HepG2 (cell line): Measurements from ENCODE around the gene MRPS10. TPM values are rescaled to one million over a fixed set of nuclear protein-coding genes. Genes with fewer than 3 reads are reported as not detected.

Experiments used
- ATAC-seq: fragments of 200-7000 bp; cut with Tn5 transposase; 3 replicates; pipeline ENCODE4 v1.9.1; 2020; ENCODE audit warnings: mild to moderate bottlenecking, moderate library complexity
- BruUV-seq: library from RNA; stranded (reverse); fragments of 400-500 nt; replicated peaks from 2 replicates; lab custom pipeline; 2021; lab: Mats Ljungman, UMichigan
- CTCF ChIA-PET: fragments of 300-600 bp; formaldehyde crosslinking; extraction: SDS; loops from one replicate; lab custom pipeline; 2021; ENCODE audit warnings: low total read pairs, inconsistent platforms, low intra/inter-chr PET ratio; lab: Yijun Ruan, JAX
- POLR2A ChIA-PET: fragments of 350-600 bp; sonication (Branson Sonifier 250); formaldehyde crosslinking; loops from one replicate; lab custom pipeline; 2020; ENCODE audit warnings: antibody characterized with exemption, inconsistent platforms; lab: Yijun Ruan, JAX
- DNase-seq: peaks from one replicate; pipeline ENCODE4 v3.0.0-alpha.2; 2015; ENCODE audit warnings: low spot score
- FAIRE-seq: peaks from 3 replicates; lab custom pipeline; 2011; peaks lifted over from hg19 to GRCh38; lab: Jason Lieb, UNC
- H2AFZ ChIP-seq: one replicate; pipeline ENCODE4 v1.6.1; 2011; ENCODE audit warnings: low read length, inconsistent platforms
- H3K27ac ChIP-seq: fragments of 300-600 bp; 3 replicates; pipeline ENCODE4 v1.8.0; 2011; ENCODE audit warnings: mixed run types, mild to moderate bottlenecking, mixed read lengths, low read length, inconsistent platforms; ENCODE audit not compliant: insufficient read depth; ENCODE audit errors: extremely low read length
- H3K27me3 ChIP-seq, 2 experiments: fragments of 200-600 bp in 1 of 2; 2 replicates in 1 of 2; 3 replicates in 1 of 2; pipeline versions ENCODE4 v1.6.0 to v1.8.0; 2011; ENCODE audit warnings: low read length in 2 of 2, mild to moderate bottlenecking in 2 of 2, moderate library complexity in 2 of 2, inconsistent platforms in 1 of 2; ENCODE audit not compliant: insufficient read depth in 2 of 2, control insufficient read depth in 1 of 2
- H3K36me3 ChIP-seq, 2 experiments: fragments of 200-600 bp in 1 of 2; replicated peaks in 1 of 2; 2 replicates in 1 of 2; 3 replicates in 1 of 2; pipeline versions ENCODE4 v1.5.1 to v1.8.0; 2011; ENCODE audit warnings: low read length in 2 of 2, inconsistent platforms in 1 of 2; ENCODE audit not compliant: insufficient read depth in 2 of 2, control insufficient read depth in 1 of 2
- H3K4me1 ChIP-seq: 2 replicates; pipeline ENCODE4 v1.5.1; 2012; ENCODE audit warnings: low read length, inconsistent platforms; ENCODE audit not compliant: insufficient read depth
- H3K4me2 ChIP-seq: 2 replicates; pipeline ENCODE4 v1.6.0; 2011; ENCODE audit warnings: low read depth, low read length, inconsistent platforms
- H3K4me3 ChIP-seq, 3 experiments: fragments of 200-600 bp in 1 of 3; sonication (generic), shearing (Covaris generic) in 1 of 3; replicated peaks in 1 of 3; 2 replicates each; pipeline ENCODE4 v1.5.1; 2011 to 2016; ENCODE audit warnings: low read length in 3 of 3, inconsistent platforms in 2 of 3, low read depth in 2 of 3, mild to moderate bottlenecking in 2 of 3, control low read depth in 1 of 3, mixed read lengths in 1 of 3; ENCODE audit not compliant: insufficient read depth in 1 of 3
- H3K79me2 ChIP-seq: one replicate; pipeline ENCODE4 v1.6.1; 2011; ENCODE audit warnings: low read length, inconsistent platforms; ENCODE audit not compliant: insufficient read depth
- H3K9ac ChIP-seq: 2 replicates; pipeline ENCODE4 v1.6.0; 2011; ENCODE audit warnings: mild to moderate bottlenecking, low read depth, low read length, inconsistent platforms; ENCODE audit not compliant: insufficient read depth
- H3K9me3 ChIP-seq: 2 replicates; pipeline ENCODE4 v1.5.1; 2012; ENCODE audit warnings: mild to moderate bottlenecking, low read length
- H4K20me1 ChIP-seq: 2 replicates; pipeline ENCODE4 v1.6.0; 2011; ENCODE audit warnings: inconsistent platforms, mild to moderate bottlenecking, low read length, moderate library complexity; ENCODE audit not compliant: insufficient read depth
- BCLAF1 ChIP-seq: fragments of 450-650 bp; IDR thresholded peaks from 2 replicates; pipeline ENCODE4 v1.6.1; 2017; ENCODE audit warnings: mild to moderate bottlenecking
- HDAC1 ChIP-seq: sonication (generic); formaldehyde crosslinking; IDR thresholded peaks from 2 replicates; pipeline ENCODE4 v1.5.1; 2020; ENCODE audit warnings: mild to moderate bottlenecking, missing genetic modification reagents
- WGBS: methylation state at CpG from one replicate; pipeline ENCODE4 v1.1.6; 2017; ENCODE audit warnings: low lambda C conversion rate; 5-methylcytosine and 5-hydroxymethylcytosine counted together
- in situ Hi-C: cut with HindIII; loops from 2 replicates; pipeline ENCODE4 v1.10.0; 2017; ENCODE audit warnings: low pct_unique_long_range_greater_than_20kb; ENCODE audit not compliant: extremely low pct_ligation_motif_present
- intact Hi-C: fragments of 100-400 bp; cut with micrococcal nuclease; formaldehyde crosslinking; loops from one replicate; pipeline ENCODE4 v1.10.0; 2022; ENCODE audit not compliant: unreplicated experiment
- polyA plus RNA-seq, 8 experiments: library from polyadenylated mRNA; depleted of rRNA in 3 of 8; stranded (reverse) in 7 of 8; unstranded in 1 of 8; fragments of >200 nt; fragmentation: Illumina TruSeq in 4 of 8; extraction: Trizol in 4 of 8; gene quantifications; 2 replicates each; pipeline versions ENCODE4 v1.2.1 to v1.2.3, GENCODE V29; 2011 to 2016; ENCODE audit warnings: low read depth in 4 of 8, missing spikeins in 1 of 8, mixed read lengths in 1 of 8; ENCODE audit not compliant: insufficient read depth in 1 of 8
- total RNA-seq, 5 experiments: library from RNA; depleted of rRNA; stranded (reverse); fragments of >200 nt; fragmentation: Illumina TruSeq; extraction: Trizol; gene quantifications; 2 replicates each; pipeline ENCODE4 v1.2.3, GENCODE V29; 2016; ENCODE audit warnings: low read depth in 1 of 5

MRPS10 gene
- total and polyA plus RNA-seq, 2 of the 13 experiments (the other 11 are each of a cell fraction or from before 2014, with no cell fraction given), result 31.7 to 54.6 TPM

GRCh38 chr6:42225419-42225818 lies 7.8 kb upstream of the MRPS10 start:
- no peak overlapping the region for H3K9ac ChIP-seq
- FAIRE-seq, result no peak
- peaks cover 68% of the 10 kb centered on the region for H3K4me1 ChIP-seq

GRCh38 chr6:42225029-42225339 lies 7.3 kb upstream of the MRPS10 start:
- DNase-seq (no peak), ATAC-seq (no peak), FAIRE-seq (no peak)
- intact Hi-C loops (no loop called here), in situ Hi-C loops (loop anchor here (5.0 kb wide), 1 partner anchor 58 kb away; no protein-coding TSS in a partner anchor)
- TF ChIP-seq BCLAF1, result no peak
- Histone ChIP-seq H3K4me1 (peaks cover 70% of the 10 kb centered on the region), H4K20me1 (no peaks in the 10 kb centered on the region), H3K27ac (no peak overlapping the region), H3K4me3 (no peak overlapping the region), H3K9me3 (no peaks in the 10 kb centered on the region), H3K27me3 (no peaks in the 10 kb centered on the region), H2AFZ (no peak overlapping the region), H3K36me3 (no peaks in the 10 kb centered on the region), H3K9ac (no peak overlapping the region), H3K4me2 (no peak overlapping the region), H3K79me2 (no peaks in the 10 kb centered on the region)
- no TSS peak for BruUV-seq
- CTCF ChIA-PET, result no interaction called here
- POLR2A ChIA-PET, result no interaction called here

More at GRCh38 chr6:42225419-42225818, 7.8 kb upstream of the MRPS10 start:
- no TSS peak for BruUV-seq
- no peak for ATAC-seq
- H3K27ac ChIP-seq, result no peak overlapping the region
- TF ChIP-seq HDAC1 (CRISPR knock-in tag), result no peak
- TF ChIP-seq, all 625 proteins: peak for 0
- DNase-seq, result no peak
- H3K4me2 ChIP-seq, result no peak overlapping the region
- no peaks in the 10 kb centered on the region for H4K20me1 ChIP-seq
- POLR2A ChIA-PET, result interaction anchor here (1.0 kb wide), 1 partner anchor 11 kb away, joined by 3 read pairs; no protein-coding TSS in a partner anchor
- H3K9me3 ChIP-seq, result no peaks in the 10 kb centered on the region
- in situ Hi-C loops, result loop anchor here (5.0 kb wide), 1 partner anchor 58 kb away; no protein-coding TSS in a partner anchor
- H3K79me2 ChIP-seq, result no peaks in the 10 kb centered on the region
- CTCF ChIA-PET, result no interaction called here
- intact Hi-C loops, result no loop called here
- 74% methylated on average over 4 of the region's 4 CpGs for WGBS
- no peaks in the 10 kb centered on the region for H3K36me3 ChIP-seq
- no peaks in the 10 kb centered on the region for H3K27me3 ChIP-seq
- no peak overlapping the region for H3K4me3 ChIP-seq
- H2AFZ ChIP-seq, result no peak overlapping the region
